GM23248 (cell line): Measurements from ENCODE around the gene ARMC7. TPM values are rescaled to one million over a fixed set of nuclear protein-coding genes. Genes with fewer than 3 reads are reported as not detected.

Source experiments
- DNase-seq: peaks from one replicate; pipeline ENCODE4 v3.0.0-alpha.2; 2015
- H2AFZ ChIP-seq: fragments of 200-600 bp; sonication (generic); 2 replicates; pipeline ENCODE4 v1.6.1; 2016; ENCODE audit warnings: antibody characterized with exemption
- H3F3A ChIP-seq: fragments of 200-600 bp; sonication (generic); 2 replicates; pipeline ENCODE4 v1.6.1; 2016; ENCODE audit warnings: mild to moderate bottlenecking, antibody characterized with exemption, mixed run types; ENCODE audit not compliant: insufficient read depth
- H3K27ac ChIP-seq: fragments of 200-600 bp; sonication (generic); 2 replicates; pipeline ENCODE4 v1.5.1; 2016; ENCODE audit warnings: mild to moderate bottlenecking
- H3K27me3 ChIP-seq: fragments of 200-600 bp; sonication (generic); replicated peaks from 2 replicates; pipeline ENCODE4 v1.6.1; 2016; ENCODE audit warnings: mild to moderate bottlenecking; ENCODE audit not compliant: insufficient read depth
- H3K36me3 ChIP-seq: fragments of 200-600 bp; sonication (generic); 2 replicates; pipeline ENCODE4 v1.6.1; 2016; ENCODE audit warnings: low read depth, mild to moderate bottlenecking
- H3K4me1 ChIP-seq: fragments of 200-600 bp; sonication (generic); 2 replicates; pipeline ENCODE4 v1.6.1; 2016; ENCODE audit warnings: mild to moderate bottlenecking; ENCODE audit not compliant: insufficient read depth
- H3K4me2 ChIP-seq: fragments of 200-600 bp; sonication (generic); one replicate; pipeline ENCODE4 v1.6.1; 2016; ENCODE audit warnings: mild to moderate bottlenecking; ENCODE audit not compliant: unreplicated experiment
- H3K4me3 ChIP-seq: fragments of 200-600 bp; sonication (generic); 2 replicates; pipeline ENCODE4 v1.5.1; 2016; ENCODE audit warnings: mild to moderate bottlenecking
- H3K79me2 ChIP-seq: fragments of 200-600 bp; sonication (generic); 2 replicates; pipeline ENCODE4 v1.6.1; 2016; ENCODE audit warnings: mild to moderate bottlenecking; ENCODE audit not compliant: insufficient read depth
- H3K9ac ChIP-seq: fragments of 200-600 bp; sonication (generic); 2 replicates; pipeline ENCODE4 v1.6.1; 2016; ENCODE audit warnings: mild to moderate bottlenecking
- H3K9me2 ChIP-seq: fragments of 200-600 bp; sonication (generic); 2 replicates; pipeline ENCODE4 v1.6.1; 2016; ENCODE audit warnings: mixed run types, mild to moderate bottlenecking, moderate library complexity; ENCODE audit not compliant: insufficient read depth
- H3K9me3 ChIP-seq: fragments of 200-600 bp; sonication (generic); one replicate; pipeline ENCODE4 v1.6.1; 2017; ENCODE audit warnings: low read depth
- H4K20me1 ChIP-seq: fragments of 200-600 bp; sonication (generic); 2 replicates; pipeline ENCODE4 v1.6.0; 2016; ENCODE audit not compliant: insufficient read depth
- EZH2 ChIP-seq: fragments of 200-600 bp; sonication (generic); IDR thresholded peaks from 2 replicates; pipeline ENCODE4 v1.6.1; 2018; ENCODE audit warnings: antibody characterized with exemption, mild to moderate bottlenecking; ENCODE audit not compliant: insufficient read depth, poor library complexity, severe bottlenecking
- EZH2phosphoT487 ChIP-seq: fragments of 200-600 bp; sonication (generic); IDR thresholded peaks from 2 replicates; pipeline ENCODE4 v1.6.1; 2018; ENCODE audit warnings: antibody characterized with exemption, moderate library complexity, mild to moderate bottlenecking, low read depth; ENCODE audit not compliant: insufficient read depth
- WGBS, 2 experiments: methylation state at CpG; one replicate each; pipeline ENCODE4 v1.1.6; 2015 to 2017; ENCODE audit warnings: low lambda C conversion rate in 2 of 2, low coverage in 1 of 2; ENCODE audit errors: missing lambda C conversion rate in 2 of 2; 5-methylcytosine and 5-hydroxymethylcytosine counted together
- in situ Hi-C: fragments of 300-500 bp; cut with MboI; formaldehyde crosslinking; loops from 2 replicates; pipeline ENCODE4 v1.15.0; 2020
- polyA plus RNA-seq: library from polyadenylated mRNA; unstranded; fragments of >200 nt; fragmentation: Nextera tagmentation; extraction: Ambion mirVana; gene quantifications from 2 replicates; pipeline ENCODE4 v1.2.1, GENCODE V29; 2016
- total RNA-seq: library from RNA; depleted of rRNA; stranded (reverse); fragments of >200 nt; shearing (Covaris generic); gene quantifications from 2 replicates; pipeline ENCODE4 v1.2.3, GENCODE V29; 2014

ARMC7 gene
- total and polyA plus RNA-seq, 2 experiments from 2014 or later, result 1.3 to 9.8 TPM

- WGBS, 2 experiments, result 90 to 92% methylated on average over 28 to 31 of the region's 31 CpGs
- H3K4me3 ChIP-seq, result no peak overlapping the region
- H3K9ac ChIP-seq, result no peak overlapping the region
- no peak overlapping the region for H3K27ac ChIP-seq
- TF ChIP-seq EZH2phosphoT487, result no peak
- no peak for TF ChIP-seq EZH2
- no peaks in the 10 kb centered on the region for H3K36me3 ChIP-seq
- no peak overlapping the region for H3K4me2 ChIP-seq
- H3K9me3 ChIP-seq, result no peaks in the 10 kb centered on the region
- no peak overlapping the region for H2AFZ ChIP-seq
- H4K20me1 ChIP-seq, result no peaks in the 10 kb centered on the region
- no peaks in the 10 kb centered on the region for H3K27me3 ChIP-seq
- no peaks in the 10 kb centered on the region for H3K79me2 ChIP-seq
- H3F3A ChIP-seq, result no peaks in the 10 kb centered on the region
- H3K9me2 ChIP-seq, result no peaks in the 10 kb centered on the region
- peaks cover 8% of the 10 kb centered on the region for H3K4me1 ChIP-seq
- in situ Hi-C loops, result no loop called here
- DNase-seq, result no peak
Measured at GRCh38 chr17:75099881-75100595, 9.7 kb upstream of the ARMC7 start.

- 44% methylated on average over 12 of the region's 12 CpGs for WGBS, 2 experiments
- H2AFZ ChIP-seq, result no peak overlapping the region
- no peak overlapping the region for H3K4me3 ChIP-seq
- H3K4me1 ChIP-seq, result no peaks in the 10 kb centered on the region
- TF ChIP-seq EZH2 (no peak), EZH2phosphoT487 (no peak)
- in situ Hi-C loops, result no loop called here
- H3F3A ChIP-seq, result no peaks in the 10 kb centered on the region
- H3K9me3 ChIP-seq, result no peaks in the 10 kb centered on the region
- H3K36me3 ChIP-seq, result no peaks in the 10 kb centered on the region
- H4K20me1 ChIP-seq, result no peaks in the 10 kb centered on the region
- H3K27ac ChIP-seq, result no peak overlapping the region
- no peak for DNase-seq
- H3K9me2 ChIP-seq, result no peaks in the 10 kb centered on the region
- H3K27me3 ChIP-seq, result no peaks in the 10 kb centered on the region
- no peak overlapping the region for H3K4me2 ChIP-seq
- H3K79me2 ChIP-seq, result no peaks in the 10 kb centered on the region
- H3K9ac ChIP-seq, result no peak overlapping the region
Measured at GRCh38 chr17:75102385-75102821, 7.4 kb upstream of the ARMC7 start.

- no peak overlapping the region for H2AFZ ChIP-seq
- peaks cover 5% of the 10 kb centered on the region; the same call in 1 of the 2 replicates for H3F3A ChIP-seq
- H3K36me3 ChIP-seq, result no peaks in the 10 kb centered on the region
- no peak for DNase-seq
- H3K9me3 ChIP-seq, result no peaks in the 10 kb centered on the region
- no peaks in the 10 kb centered on the region for H4K20me1 ChIP-seq
- H3K4me2 ChIP-seq, result no peak overlapping the region
- in situ Hi-C loops, result no loop called here
- no peaks in the 10 kb centered on the region for H3K27me3 ChIP-seq
- no peaks in the 10 kb centered on the region for H3K4me1 ChIP-seq
- no peak overlapping the region for H3K9ac ChIP-seq
- H3K4me3 ChIP-seq, result no peak overlapping the region
- no peaks in the 10 kb centered on the region for H3K9me2 ChIP-seq
- TF ChIP-seq EZH2, result no peak
- no peak for TF ChIP-seq EZH2phosphoT487
- no peak overlapping the region for H3K27ac ChIP-seq
- no peaks in the 10 kb centered on the region for H3K79me2 ChIP-seq
- WGBS, 2 experiments, result 73 to 76% methylated on average over 14 of the region's 14 CpGs
Measured at GRCh38 chr17:75103601-75104554, 5.9 kb upstream of the ARMC7 start.

- Histone ChIP-seq H4K20me1 (no peaks in the 10 kb centered on the region), H3K27me3 (no peaks in the 10 kb centered on the region), H3K9ac (no peak overlapping the region), H3K4me2 (no peak overlapping the region), H3K36me3 (no peaks in the 10 kb centered on the region), H3K27ac (no peak overlapping the region), H2AFZ (no peak overlapping the region), H3K4me1 (no peaks in the 10 kb centered on the region), H3K4me3 (no peak overlapping the region), H3F3A (peaks cover 5% of the 10 kb centered on the region; the same call in 1 of the 2 replicates), H3K79me2 (0 out of 2 replicates have a peak, but pooled peaks cover under 1% of the 10 kb centered on the region), H3K9me3 (no peaks in the 10 kb centered on the region), H3K9me2 (no peaks in the 10 kb centered on the region)
- DNase-seq, result peak; percentile 63
- in situ Hi-C loops, result no loop called here
- TF ChIP-seq EZH2 (no peak), EZH2phosphoT487 (no peak)
- 66% methylated on average over 20 of the region's 20 CpGs for WGBS, 2 experiments
Measured at GRCh38 chr17:75105126-75106080, 4.4 kb upstream of the ARMC7 start.
